Measurements from ENCODE around the gene TBL1X. TPM values are rescaled to one million over a fixed set of nuclear protein-coding genes. Genes with fewer than 3 reads are reported as not detected.

TBL1X gene
- total and polyA plus RNA-seq, 2 of the 13 experiments (the other 11 are each of a cell fraction or from before 2014, with no cell fraction given): 17.6 to 19.9 TPM

DNA sequence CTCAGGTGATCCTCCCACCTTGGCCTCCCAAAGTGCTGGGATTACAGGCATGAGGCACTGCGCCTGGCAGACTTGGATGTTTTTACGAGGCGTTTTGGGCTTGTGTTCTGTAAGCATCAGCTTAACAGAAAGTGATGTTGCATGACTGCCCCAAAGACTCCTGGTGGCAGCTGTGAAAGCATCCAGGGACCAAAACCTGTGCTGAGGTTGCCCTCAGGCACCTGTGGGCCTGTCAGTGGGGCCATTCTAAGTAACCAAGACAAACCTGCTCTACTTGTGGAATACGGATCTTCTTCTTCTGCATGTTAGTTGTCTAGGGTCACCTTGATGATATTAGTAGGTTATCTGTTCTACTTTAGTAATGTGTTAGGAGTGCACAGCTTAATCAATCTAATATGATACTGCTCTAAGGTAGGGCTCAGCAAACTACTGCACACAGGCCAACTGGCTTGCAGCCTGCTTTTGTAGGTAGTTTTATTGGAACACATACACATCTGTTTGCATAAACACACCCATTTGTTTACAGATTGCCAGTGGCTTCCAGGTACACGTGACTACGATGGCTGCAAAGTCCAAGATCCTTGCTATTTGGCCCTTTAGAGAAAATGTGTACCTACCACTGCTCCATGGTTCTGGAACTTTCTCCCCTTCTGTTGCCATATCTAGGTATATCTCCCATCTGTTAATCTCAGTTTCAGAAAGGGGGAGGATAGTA lies 164.1 kb downstream of the TBL1X start (continued):
- TF ChIP-seq, protein P1, sequence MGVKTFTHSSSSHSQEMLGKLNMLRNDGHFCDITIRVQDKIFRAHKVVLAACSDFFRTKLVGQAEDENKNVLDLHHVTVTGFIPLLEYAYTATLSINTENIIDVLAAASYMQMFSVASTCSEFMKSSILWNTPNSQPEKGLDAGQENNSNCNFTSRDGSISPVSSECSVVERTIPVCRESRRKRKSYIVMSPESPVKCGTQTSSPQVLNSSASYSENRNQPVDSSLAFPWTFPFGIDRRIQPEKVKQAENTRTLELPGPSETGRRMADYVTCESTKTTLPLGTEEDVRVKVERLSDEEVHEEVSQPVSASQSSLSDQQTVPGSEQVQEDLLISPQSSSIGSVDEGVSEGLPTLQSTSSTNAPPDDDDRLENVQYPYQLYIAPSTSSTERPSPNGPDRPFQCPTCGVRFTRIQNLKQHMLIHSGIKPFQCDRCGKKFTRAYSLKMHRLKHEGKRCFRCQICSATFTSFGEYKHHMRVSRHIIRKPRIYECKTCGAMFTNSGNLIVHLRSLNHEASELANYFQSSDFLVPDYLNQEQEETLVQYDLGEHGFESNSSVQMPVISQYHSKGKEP (CRISPR knock-in tag; IDR thresholded peaks at IDR 0.05): no peak
- no peak for TF ChIP-seq BORCS8-MEF2B (CRISPR knock-in tag; IDR thresholded peaks at IDR 0.05)

DNA sequence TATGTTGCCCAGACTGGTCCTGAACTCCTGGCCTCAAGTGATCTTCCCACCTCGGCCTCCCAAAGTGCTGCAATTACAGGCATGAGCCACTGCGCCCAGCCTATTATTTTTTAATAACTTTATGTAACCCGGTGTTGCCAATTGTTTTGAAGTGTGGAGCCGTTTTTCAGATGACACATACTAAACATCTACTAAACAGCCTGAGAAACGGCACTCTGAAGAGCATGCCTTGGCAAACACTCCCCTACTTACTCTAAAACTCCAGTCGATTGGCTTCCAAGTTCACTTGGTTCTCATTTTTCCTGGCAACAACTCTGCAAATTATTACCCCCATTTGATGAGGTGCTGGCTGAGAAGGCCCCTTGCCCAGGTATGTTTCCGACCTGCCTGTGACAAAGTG lies 169.7 kb downstream of the TBL1X start:
- H3K36me3 ChIP-seq (replicated peaks in 1 of 2; ENCODE audit: control insufficient read depth in 1 of 2, insufficient read depth in 2 of 2, low read length in 2 of 2): no peaks in the 10 kb centered on the region
- in situ Hi-C loops (cut with HindIII; ENCODE audit: extremely low pct_ligation_motif_present, low pct_unique_long_range_greater_than_20kb) (no loop called here), intact Hi-C loops (cut with micrococcal nuclease; ENCODE audit: unreplicated experiment) (no loop called here)
- H3K27me3 ChIP-seq (ENCODE audit: control insufficient read depth in 1 of 2, insufficient read depth in 2 of 2, low read length in 2 of 2): no peaks in the 10 kb centered on the region
- H3K4me2 ChIP-seq (ENCODE audit: low read depth, low read length): no peak overlapping the region
- FAIRE-seq (no peak), ATAC-seq (no peak), DNase-seq (ENCODE audit: low spot score) (no peak)
- CTCF ChIA-PET (ENCODE audit: low intra/inter-chr PET ratio, low total read pairs): no interaction called here
- H3K27ac ChIP-seq (ENCODE audit: extremely low read length, insufficient read depth, low read length): no peak overlapping the region
- peaks cover 6% of the 10 kb centered on the region for H3K79me2 ChIP-seq (ENCODE audit: insufficient read depth, low read length)
- no TSS peak for BruUV-seq (replicated peaks)
- H4K20me1 ChIP-seq (ENCODE audit: insufficient read depth, low read length): peaks cover 5% of the 10 kb centered on the region; the same call in 1 of the 2 replicates
- no peaks in the 10 kb centered on the region for H3K4me1 ChIP-seq (ENCODE audit: insufficient read depth, low read length)
- H3K9ac ChIP-seq (ENCODE audit: insufficient read depth, low read depth, low read length): no peak overlapping the region
- 100% methylated on average over 7 of the region's 7 CpGs for WGBS (ENCODE audit: low lambda C conversion rate)
- POLR2A ChIA-PET: no interaction called here
- H2AFZ ChIP-seq (ENCODE audit: low read length): no peak overlapping the region
- no peak overlapping the region for H3K4me3 ChIP-seq (replicated peaks in 1 of 3; ENCODE audit: insufficient read depth in 1 of 3, low read depth in 2 of 3, low read length in 3 of 3)
- TF ChIP-seq ZNF20 (CRISPR knock-in tag; IDR thresholded peaks at IDR 0.05) (no peak), POLR2AphosphoS2 (IDR thresholded peaks at IDR 0.05; ENCODE audit: low read depth, low read length) (no peak), KLF6 (CRISPR knock-in tag; IDR thresholded peaks at IDR 0.05) (no peak), TBP (CRISPR knock-in tag; IDR thresholded peaks at IDR 0.05) (no peak)
- TF ChIP-seq, protein P2, sequence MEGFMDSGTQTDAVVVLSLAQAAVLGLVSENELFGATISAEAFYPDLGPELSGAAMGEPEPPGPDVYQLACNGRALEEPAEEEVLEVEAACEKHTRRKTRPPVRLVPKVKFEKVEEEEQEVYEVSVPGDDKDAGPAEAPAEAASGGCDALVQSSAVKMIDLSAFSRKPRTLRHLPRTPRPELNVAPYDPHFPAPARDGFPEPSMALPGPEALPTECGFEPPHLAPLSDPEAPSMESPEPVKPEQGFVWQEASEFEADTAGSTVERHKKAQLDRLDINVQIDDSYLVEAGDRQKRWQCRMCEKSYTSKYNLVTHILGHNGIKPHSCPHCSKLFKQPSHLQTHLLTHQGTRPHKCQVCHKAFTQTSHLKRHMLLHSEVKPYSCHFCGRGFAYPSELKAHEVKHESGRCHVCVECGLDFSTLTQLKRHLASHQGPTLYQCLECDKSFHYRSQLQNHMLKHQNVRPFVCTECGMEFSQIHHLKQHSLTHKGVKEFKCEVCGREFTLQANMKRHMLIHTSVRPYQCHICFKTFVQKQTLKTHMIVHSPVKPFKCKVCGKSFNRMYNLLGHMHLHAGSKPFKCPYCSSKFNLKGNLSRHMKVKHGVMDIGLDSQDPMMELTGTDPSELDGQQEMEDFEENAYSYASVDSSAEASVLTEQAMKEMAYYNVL (CRISPR knock-in tag; IDR thresholded peaks at IDR 0.05; ENCODE audit: borderline replicate concordance): no peak
- H3K9me3 ChIP-seq (ENCODE audit: low read length): no peaks in the 10 kb centered on the region
